Measurements from ENCODE around the gene HRG.

Gene HRG

GRCh38 chr3:186625600-186626042 lies 40.2 kb upstream of the HRG start:
- TF ChIP-seq TAF1 (IDR thresholded peaks at IDR 0.05; ENCODE audit: borderline replicate concordance, insufficient read depth, low read length) (no peak), FOXP2 (optimal IDR thresholded peaks at IDR 0.05; ENCODE audit: borderline replicate concordance, extremely low read depth, extremely low read length, insufficient read depth) (no peak), POLR2AphosphoS5 (IDR thresholded peaks at IDR 0.05; ENCODE audit: low read depth, low read length) (no peak), SIN3A (IDR thresholded peaks at IDR 0.05; ENCODE audit: borderline replicate concordance, insufficient read depth, low read length) (no peak), REST (IDR thresholded peaks at IDR 0.05; ENCODE audit: insufficient read depth in 1 of 2, low read depth in 2 of 2, low read length in 2 of 2) (no peak)

GRCh38 chr3:186626254-186626847 lies 39.5 kb upstream of the HRG start:
- TF ChIP-seq FOXP2 (optimal IDR thresholded peaks at IDR 0.05; ENCODE audit: borderline replicate concordance, extremely low read depth, extremely low read length, insufficient read depth), result no peak
- no peak for TF ChIP-seq TAF1 (IDR thresholded peaks at IDR 0.05; ENCODE audit: borderline replicate concordance, insufficient read depth, low read length)
- no peak for TF ChIP-seq REST (IDR thresholded peaks at IDR 0.05; ENCODE audit: insufficient read depth in 1 of 2, low read depth in 2 of 2, low read length in 2 of 2)
- no peak for TF ChIP-seq SIN3A (IDR thresholded peaks at IDR 0.05; ENCODE audit: borderline replicate concordance, insufficient read depth, low read length)
- no peak for TF ChIP-seq POLR2AphosphoS5 (IDR thresholded peaks at IDR 0.05; ENCODE audit: low read depth, low read length)

GRCh38 chr3:186627852-186628414 lies 37.9 kb upstream of the HRG start:
- TF ChIP-seq SIN3A (IDR thresholded peaks at IDR 0.05; ENCODE audit: borderline replicate concordance, insufficient read depth, low read length), result no peak
- TF ChIP-seq FOXP2 (optimal IDR thresholded peaks at IDR 0.05; ENCODE audit: borderline replicate concordance, extremely low read depth, extremely low read length, insufficient read depth), result no peak
- no peak for TF ChIP-seq POLR2AphosphoS5 (IDR thresholded peaks at IDR 0.05; ENCODE audit: low read depth, low read length)
- no peak for TF ChIP-seq REST (IDR thresholded peaks at IDR 0.05; ENCODE audit: insufficient read depth in 1 of 2, low read depth in 2 of 2, low read length in 2 of 2)
- TF ChIP-seq TAF1 (IDR thresholded peaks at IDR 0.05; ENCODE audit: borderline replicate concordance, insufficient read depth, low read length), result no peak

GRCh38 chr3:186628756-186629155 lies 37.1 kb upstream of the HRG start:
- no peak for TF ChIP-seq FOXP2 (optimal IDR thresholded peaks at IDR 0.05; ENCODE audit: borderline replicate concordance, extremely low read depth, extremely low read length, insufficient read depth)
- no peak for TF ChIP-seq REST (IDR thresholded peaks at IDR 0.05; ENCODE audit: insufficient read depth in 1 of 2, low read depth in 2 of 2, low read length in 2 of 2)
- TF ChIP-seq TAF1 (IDR thresholded peaks at IDR 0.05; ENCODE audit: borderline replicate concordance, insufficient read depth, low read length), result no peak
- no peak for TF ChIP-seq SIN3A (IDR thresholded peaks at IDR 0.05; ENCODE audit: borderline replicate concordance, insufficient read depth, low read length)
- no peak for TF ChIP-seq POLR2AphosphoS5 (IDR thresholded peaks at IDR 0.05; ENCODE audit: low read depth, low read length)

All from PFSK-1 (cell line).